GM18907 (cell line): ENCODE measurements around the gene ERCC6.
A peak's percentile ranks its signal among the peaks of the same experiment; 100 is the strongest.

ENCODE experiments used
- ATAC-seq: cut with Tn5 transposase; IDR thresholded peaks from one replicate; pipeline ENCODE4 v1.9.1; 2021; ENCODE audit warnings: mild to moderate bottlenecking, moderate library complexity; ENCODE audit not compliant: unreplicated experiment

Gene ERCC6

GRCh38 chr10:49538381-49539319, at the start of gene ERCC6:
Gene ERCC6 (minus strand): TSS chr10:49539121.
- peak; percentile 86 for ATAC-seq

- no peak for ATAC-seq
Observed at GRCh38 chr10:49587981-49588380, 49.1 kb upstream of the ERCC6 start.

DNA sequence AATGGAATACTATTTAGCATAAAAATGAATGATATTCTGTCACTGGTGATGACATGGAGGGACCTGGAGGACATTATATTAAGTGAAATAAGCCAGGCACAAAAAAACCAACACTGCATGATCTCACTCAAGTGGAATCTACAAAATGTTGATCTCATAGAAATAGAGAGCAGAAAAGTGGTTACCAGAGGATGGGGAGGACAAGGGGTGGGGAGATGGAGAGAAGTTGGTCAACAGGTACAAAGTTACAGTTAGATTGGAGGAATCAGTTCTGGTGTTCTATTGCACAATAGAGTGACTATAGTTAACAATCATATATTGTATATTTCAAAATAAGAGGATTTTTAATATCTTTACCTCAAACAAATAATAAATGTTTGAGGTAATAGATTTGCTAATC, 46.5 kb upstream of the ERCC6 start:
- no peak for ATAC-seq

GRCh38 chr10:49579621-49580020, 40.7 kb upstream of the ERCC6 start:
- ATAC-seq: no peak

- no peak for ATAC-seq
Observed at GRCh38 chr10:49578392-49578791, 39.5 kb upstream of the ERCC6 start.

DNA sequence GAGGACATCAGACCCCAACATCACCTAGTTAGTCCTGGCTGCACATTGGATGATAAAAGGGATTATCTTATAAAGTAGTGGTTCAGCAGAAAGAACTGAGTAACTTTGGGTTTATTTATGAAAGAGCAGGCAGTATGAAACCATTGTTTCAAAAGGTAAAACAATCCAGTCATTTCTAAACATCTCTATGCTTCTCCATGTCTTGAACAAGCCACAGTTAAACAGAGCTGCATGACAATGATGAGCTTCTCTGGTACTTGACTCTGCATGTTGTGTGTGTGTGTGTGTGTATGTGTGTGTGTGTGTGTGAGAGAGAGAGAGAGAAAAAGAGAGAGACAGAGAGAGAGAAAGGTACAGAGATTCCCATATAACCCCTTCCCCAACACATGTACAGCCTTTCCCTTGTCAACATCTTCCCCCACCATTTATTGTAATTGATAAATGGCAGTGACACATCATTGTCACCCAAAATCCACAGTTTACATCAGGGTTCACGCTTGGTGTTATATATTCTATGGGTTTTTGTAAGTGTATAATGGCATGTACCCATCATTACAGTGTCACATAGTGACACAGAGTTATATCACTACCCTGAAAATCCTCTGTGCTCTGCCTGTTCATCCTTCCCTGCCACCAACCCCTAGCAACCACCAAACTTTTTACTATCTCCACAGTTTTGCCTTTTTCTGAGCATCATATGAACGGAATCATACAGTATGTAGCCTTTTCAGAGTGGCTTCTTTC, 38.4 kb upstream of the ERCC6 start:
- ATAC-seq: no peak

GRCh38 chr10:49575489-49576072, 36.7 kb upstream of the ERCC6 start:
- ATAC-seq: no peak

GRCh38 chr10:49572594-49573114, 33.7 kb upstream of the ERCC6 start:
- no peak for ATAC-seq

- no peak for ATAC-seq
Observed at GRCh38 chr10:49571388-49571787, 32.5 kb upstream of the ERCC6 start.

DNA sequence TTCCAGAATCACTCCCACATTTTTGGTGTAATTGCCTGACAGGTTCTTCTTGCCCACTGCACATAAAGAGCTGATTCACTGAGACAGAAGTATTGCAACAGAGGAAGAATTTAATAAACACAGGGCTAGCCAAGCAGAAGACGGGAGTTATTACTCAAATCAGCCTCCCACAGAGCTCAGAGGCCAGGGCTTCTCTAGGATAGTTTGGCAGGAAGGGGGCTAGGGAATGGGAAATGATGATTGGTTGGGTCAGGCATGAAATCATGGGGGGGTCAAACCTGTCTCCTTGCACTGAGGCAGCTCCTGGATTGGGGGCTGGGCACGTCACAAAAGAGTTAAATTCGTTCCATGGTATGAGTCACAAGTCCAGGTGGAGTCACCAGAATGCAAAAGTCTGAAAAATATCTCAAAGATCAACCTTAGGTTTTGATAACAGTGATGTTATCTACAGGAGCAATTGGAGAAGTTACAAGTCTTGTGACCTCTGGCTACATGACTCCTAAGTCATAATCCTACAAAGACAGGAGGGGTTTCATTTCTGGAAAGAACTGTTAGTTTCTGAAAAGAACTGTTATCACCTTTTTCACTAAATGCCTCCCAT, 30.2 kb upstream of the ERCC6 start:
- no peak for ATAC-seq

GRCh38 chr10:49568235-49568634, 29.3 kb upstream of the ERCC6 start:
- peak; percentile 67 for ATAC-seq

GRCh38 chr10:49567810-49568209, 28.9 kb upstream of the ERCC6 start:
- ATAC-seq: no peak

GRCh38 chr10:49564461-49565009, 25.6 kb upstream of the ERCC6 start:
- no peak for ATAC-seq

GRCh38 chr10:49562893-49563292, 24.0 kb upstream of the ERCC6 start:
- no peak for ATAC-seq

- ATAC-seq: no peak
Observed at GRCh38 chr10:49560526-49560925, 21.6 kb upstream of the ERCC6 start.

DNA sequence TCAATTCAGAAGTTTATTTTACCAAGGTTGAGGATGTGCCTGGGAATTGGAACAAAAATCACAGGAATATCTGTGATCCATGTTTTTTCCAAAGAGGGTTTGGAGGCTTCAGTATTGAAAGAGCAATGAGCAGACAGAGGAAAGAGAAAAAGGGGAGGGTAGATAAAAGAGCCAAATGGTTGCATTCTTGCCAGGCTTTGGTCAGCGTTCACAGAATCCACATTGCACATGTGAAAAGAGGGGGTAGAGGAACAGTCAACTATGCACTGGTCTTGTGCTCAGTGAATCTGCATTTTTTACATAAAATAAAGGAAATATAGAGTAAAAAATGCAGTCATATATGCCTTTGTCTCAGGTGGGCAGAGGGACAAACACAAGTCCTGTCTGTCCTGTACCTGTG, 20.6 kb upstream of the ERCC6 start:
- no peak for ATAC-seq

- ATAC-seq: no peak
Observed at GRCh38 chr10:49558190-49558589, 19.3 kb upstream of the ERCC6 start.

- no peak for ATAC-seq
Observed at GRCh38 chr10:49557681-49558080, 18.8 kb upstream of the ERCC6 start.

- ATAC-seq: no peak
Observed at GRCh38 chr10:49556723-49557122, 17.8 kb upstream of the ERCC6 start.

GRCh38 chr10:49552277-49552676, 13.4 kb upstream of the ERCC6 start:
- ATAC-seq: no peak

GRCh38 chr10:49550563-49550962, 11.6 kb upstream of the ERCC6 start:
- ATAC-seq: no peak
